K562 (cell line): ENCODE results near the gene COL26A1.

ENCODE experiments used
- CBX5 ChIP-seq: IDR thresholded peaks from 2 replicates; pipeline ENCODE4 v1.6.1; 2014; ENCODE audit warnings: low read depth, borderline replicate concordance
- DDX20 ChIP-seq: fragments of 450-650 bp; IDR thresholded peaks from 2 replicates; pipeline ENCODE4 v1.6.1; 2016; ENCODE audit warnings: missing genetic modification characterization, low read depth, mild to moderate bottlenecking, missing compliant biosample characterization, moderate library complexity
- HIVEP1 ChIP-seq: fragments of 250-450 bp; sonication (Bioruptor Pico); IDR thresholded peaks from 2 replicates; pipeline ENCODE4 v1.4.0; 2020; ENCODE audit warnings: mild to moderate bottlenecking
- HLTF ChIP-seq: fragments of 450-650 bp; IDR thresholded peaks from 2 replicates; pipeline ENCODE4 v1.6.1; 2016
- POLR2A ChIP-seq: fragments of 450-650 bp; conservative IDR thresholded peaks from 2 replicates; pipeline ENCODE4 v1.6.1; 2016
- TAF1 ChIP-seq: IDR thresholded peaks from 2 replicates; pipeline ENCODE4 v1.6.1; 2011; ENCODE audit warnings: mild to moderate bottlenecking, low read length, moderate library complexity; ENCODE audit not compliant: insufficient read depth, control insufficient read depth, severe bottlenecking; ENCODE audit errors: extremely low read depth

- TF ChIP-seq DDX20 (tag) (no peak), TAF1 (no peak), POLR2A (no peak), CBX5 (no peak), HIVEP1 (no peak), HLTF (no peak)
These were observed 57.8 kb downstream of the COL26A1 start for GRCh38 chr7:101420436-101420835.
